Kidney epithelial cell (primary cell): Measurements from ENCODE around the gene RIPPLY1. TPM values are rescaled to one million over a fixed set of nuclear protein-coding genes. Genes with fewer than 3 reads are reported as not detected.
"Not testable (repeated sequence)": the region's sequence is repeated elsewhere in the genome, so short reads cannot be mapped to it uniquely, and the experiment has no call there.

Experiments
- DNase-seq: peaks from one replicate; pipeline ENCODE4 v3.0.0-alpha.2; 2010; ENCODE audit warnings: low read depth
- H3K27me3 ChIP-seq: 2 replicates; pipeline ENCODE4 v1.6.0; 2011; ENCODE audit warnings: low read length; ENCODE audit not compliant: control insufficient read depth, insufficient read depth
- H3K36me3 ChIP-seq: 2 replicates; pipeline ENCODE4 v1.5.1; 2011; ENCODE audit warnings: low read length; ENCODE audit not compliant: control insufficient read depth, insufficient read depth
- H3K4me3 ChIP-seq: 2 replicates; pipeline ENCODE4 v1.5.1; 2011; ENCODE audit warnings: low read depth, mild to moderate bottlenecking, control low read depth, low read length
- total RNA-seq: library from RNA; depleted of rRNA; stranded (reverse); fragments of >200 nt; gene quantifications from 2 replicates; pipeline ENCODE4 v1.2.3, GENCODE V29; 2015
- TF ChIP-seq, protein P1 (sequence below): IDR thresholded peaks from 2 replicates; pipeline ENCODE4 v1.5.1; 2011; ENCODE audit warnings: mild to moderate bottlenecking, moderate library complexity, low read length, control low read depth, inconsistent platforms; ENCODE audit not compliant: insufficient read depth, poor library complexity, severe bottlenecking

RIPPLY1 gene
- total RNA-seq, 1 donor from 2014 or later, result not detected

DNA sequence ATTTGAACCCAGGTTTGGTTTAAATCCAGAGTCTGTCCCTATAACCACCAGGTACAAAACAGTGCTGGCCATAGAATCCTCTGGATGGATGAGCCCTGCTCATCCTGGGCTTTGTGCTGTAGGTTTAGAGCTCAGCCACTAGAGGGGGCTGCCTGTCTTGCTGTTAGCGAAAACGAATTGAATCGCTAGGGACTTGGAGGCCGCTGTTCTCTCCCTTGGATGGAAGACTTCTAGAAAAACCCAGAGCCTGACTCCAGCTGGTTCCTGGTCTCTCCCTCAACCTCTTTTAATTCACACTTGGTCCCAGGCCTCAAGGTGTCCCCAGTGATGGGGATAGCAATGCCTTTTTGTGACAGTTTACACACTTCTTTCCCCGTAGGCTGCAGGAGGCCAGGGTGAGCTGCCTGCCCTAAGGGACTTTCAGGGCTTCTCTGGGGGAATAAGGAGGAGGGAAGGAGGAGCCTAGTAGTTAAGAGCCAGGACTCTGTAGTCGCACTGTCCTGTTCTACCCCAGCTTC, 8.7 kb downstream of the RIPPLY1 start:
- DNase-seq, result no peak
- Histone ChIP-seq H3K36me3 (no peaks in the 10 kb centered on the region), H3K27me3 (no peaks in the 10 kb centered on the region), H3K4me3 (no peak overlapping the region)
- TF ChIP-seq, protein P1, sequence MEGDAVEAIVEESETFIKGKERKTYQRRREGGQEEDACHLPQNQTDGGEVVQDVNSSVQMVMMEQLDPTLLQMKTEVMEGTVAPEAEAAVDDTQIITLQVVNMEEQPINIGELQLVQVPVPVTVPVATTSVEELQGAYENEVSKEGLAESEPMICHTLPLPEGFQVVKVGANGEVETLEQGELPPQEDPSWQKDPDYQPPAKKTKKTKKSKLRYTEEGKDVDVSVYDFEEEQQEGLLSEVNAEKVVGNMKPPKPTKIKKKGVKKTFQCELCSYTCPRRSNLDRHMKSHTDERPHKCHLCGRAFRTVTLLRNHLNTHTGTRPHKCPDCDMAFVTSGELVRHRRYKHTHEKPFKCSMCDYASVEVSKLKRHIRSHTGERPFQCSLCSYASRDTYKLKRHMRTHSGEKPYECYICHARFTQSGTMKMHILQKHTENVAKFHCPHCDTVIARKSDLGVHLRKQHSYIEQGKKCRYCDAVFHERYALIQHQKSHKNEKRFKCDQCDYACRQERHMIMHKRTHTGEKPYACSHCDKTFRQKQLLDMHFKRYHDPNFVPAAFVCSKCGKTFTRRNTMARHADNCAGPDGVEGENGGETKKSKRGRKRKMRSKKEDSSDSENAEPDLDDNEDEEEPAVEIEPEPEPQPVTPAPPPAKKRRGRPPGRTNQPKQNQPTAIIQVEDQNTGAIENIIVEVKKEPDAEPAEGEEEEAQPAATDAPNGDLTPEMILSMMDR, result peak; percentile 89

- no peaks in the 10 kb centered on the region for H3K36me3 ChIP-seq
- H3K4me3 ChIP-seq, result no peak overlapping the region
- no peak for DNase-seq
- TF ChIP-seq, protein P1, result no peak
- no peaks in the 10 kb centered on the region for H3K27me3 ChIP-seq
Observed at GRCh38 chrX:106891762-106892460, 11.2 kb downstream of the RIPPLY1 start.

DNA sequence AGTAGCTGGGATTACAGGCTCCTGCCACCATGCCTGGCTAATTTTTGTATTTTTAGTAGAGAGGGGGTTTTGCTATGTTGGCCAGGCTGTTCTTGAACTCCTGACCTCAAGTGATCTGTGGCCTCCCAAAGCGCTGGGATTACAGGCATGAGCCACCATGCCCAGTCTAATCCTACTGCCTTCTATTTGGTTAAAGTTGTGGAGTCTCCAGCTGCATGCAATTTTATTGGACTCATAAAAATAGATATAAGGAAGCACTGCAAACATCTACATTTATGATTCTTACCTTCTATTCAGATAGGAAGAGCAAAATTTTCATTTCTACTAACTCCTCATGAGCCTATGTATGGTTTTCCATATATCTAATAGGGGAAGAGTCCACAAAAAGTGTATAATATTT, 13.7 kb downstream of the RIPPLY1 start:
- Histone ChIP-seq H3K36me3 (no peaks in the 10 kb centered on the region), H3K27me3 (no peaks in the 10 kb centered on the region), H3K4me3 (no peak overlapping the region)
- DNase-seq, result no peak
- TF ChIP-seq, protein P1, result no peak

- DNase-seq, result no peak
- H3K36me3 ChIP-seq, result no peaks in the 10 kb centered on the region
- H3K4me3 ChIP-seq, result no peak overlapping the region
- H3K27me3 ChIP-seq, result no peaks in the 10 kb centered on the region
- TF ChIP-seq, protein P1, result no peak
Observed at GRCh38 chrX:106875151-106875550, 28.0 kb downstream of the RIPPLY1 start.

- Histone ChIP-seq H3K27me3 (no peaks in the 10 kb centered on the region), H3K36me3 (no peaks in the 10 kb centered on the region), H3K4me3 (no peak overlapping the region)
- DNase-seq, result no peak
- TF ChIP-seq, protein P1, result peak; percentile 43
Observed at GRCh38 chrX:106874075-106874474, 29.1 kb downstream of the RIPPLY1 start.

GRCh38 chrX:106872796-106873195, 30.3 kb downstream of the RIPPLY1 start:
- not testable (repeated sequence) for H3K36me3 ChIP-seq, H3K27me3 ChIP-seq, H3K4me3 ChIP-seq, DNase-seq
